ENCODE measurements around the gene BCAS3.

GRCh38 chr17:61131585-61131984 is 453.9 kb downstream of the BCAS3 start:
- no peak for TF ChIP-seq CTCF (IDR thresholded peaks at IDR 0.05; ENCODE audit: low read depth, low read length, missing input control)
- no peak for TF ChIP-seq REST (IDR thresholded peaks at IDR 0.05)
- no peak for TF ChIP-seq RAD21 (IDR thresholded peaks at IDR 0.05)
- TF ChIP-seq EGR1 (IDR thresholded peaks at IDR 0.05; ENCODE audit: low read depth in 2 of 2): no peak
- no peak for TF ChIP-seq MAX (IDR thresholded peaks at IDR 0.05)
- TF ChIP-seq SP1 (IDR thresholded peaks at IDR 0.05): no peak
- no peak for TF ChIP-seq FOXA1 (IDR thresholded peaks at IDR 0.05)
- no peak for TF ChIP-seq ATF3 (IDR thresholded peaks at IDR 0.05)
- TF ChIP-seq TAF1 (conservative IDR thresholded peaks at IDR 0.05): no peak
- TF ChIP-seq FOXA2 (IDR thresholded peaks at IDR 0.05): no peak
- no peak for TF ChIP-seq YY1 (IDR thresholded peaks at IDR 0.05)
- TF ChIP-seq JUND (IDR thresholded peaks at IDR 0.05): no peak
- no peak for TF ChIP-seq GABPA (IDR thresholded peaks at IDR 0.05 in 1 of 2, conservative IDR thresholded peaks at IDR 0.05 in 1 of 2)
- TF ChIP-seq HNF4A (conservative IDR thresholded peaks at IDR 0.05): no peak
